ENCODE measurements around the gene C11orf24.

DNA sequence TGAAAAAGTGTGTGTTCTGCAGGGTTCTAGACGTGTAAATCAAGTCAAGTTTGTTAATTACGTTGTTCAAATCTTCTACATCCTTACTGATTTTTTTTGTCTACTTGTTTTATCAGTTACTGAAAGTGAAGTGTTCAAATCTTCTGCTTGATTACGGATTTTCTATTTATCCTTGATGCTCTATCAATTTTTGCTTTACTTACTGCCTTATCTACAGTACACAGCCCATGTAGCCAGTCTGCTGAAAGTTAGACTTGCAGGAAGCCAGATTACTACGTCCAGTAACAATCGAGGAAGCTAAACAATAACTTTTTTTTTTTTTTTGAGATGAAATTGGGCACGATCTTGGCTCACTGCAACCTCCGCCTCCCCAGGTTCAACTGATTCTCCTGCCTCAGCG lies 15.6 kb upstream of the C11orf24 start:
- TF ChIP-seq POLR2A (IDR thresholded peaks at IDR 0.05): no peak
- TF ChIP-seq, protein P1, sequence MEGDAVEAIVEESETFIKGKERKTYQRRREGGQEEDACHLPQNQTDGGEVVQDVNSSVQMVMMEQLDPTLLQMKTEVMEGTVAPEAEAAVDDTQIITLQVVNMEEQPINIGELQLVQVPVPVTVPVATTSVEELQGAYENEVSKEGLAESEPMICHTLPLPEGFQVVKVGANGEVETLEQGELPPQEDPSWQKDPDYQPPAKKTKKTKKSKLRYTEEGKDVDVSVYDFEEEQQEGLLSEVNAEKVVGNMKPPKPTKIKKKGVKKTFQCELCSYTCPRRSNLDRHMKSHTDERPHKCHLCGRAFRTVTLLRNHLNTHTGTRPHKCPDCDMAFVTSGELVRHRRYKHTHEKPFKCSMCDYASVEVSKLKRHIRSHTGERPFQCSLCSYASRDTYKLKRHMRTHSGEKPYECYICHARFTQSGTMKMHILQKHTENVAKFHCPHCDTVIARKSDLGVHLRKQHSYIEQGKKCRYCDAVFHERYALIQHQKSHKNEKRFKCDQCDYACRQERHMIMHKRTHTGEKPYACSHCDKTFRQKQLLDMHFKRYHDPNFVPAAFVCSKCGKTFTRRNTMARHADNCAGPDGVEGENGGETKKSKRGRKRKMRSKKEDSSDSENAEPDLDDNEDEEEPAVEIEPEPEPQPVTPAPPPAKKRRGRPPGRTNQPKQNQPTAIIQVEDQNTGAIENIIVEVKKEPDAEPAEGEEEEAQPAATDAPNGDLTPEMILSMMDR (IDR thresholded peaks at IDR 0.05): no peak

Data from Peyer's patch (tissue), 4 donors.